ENCODE results near the gene EPHA4. TPM values are rescaled to one million over a fixed set of nuclear protein-coding genes. Genes with fewer than 3 reads are reported as not detected.

The EPHA4 gene
- total and polyA plus RNA-seq, 2 donors (not counting 1 experiment from before 2014, with no cell fraction given), result 10.7 to 54.9 TPM

DNA sequence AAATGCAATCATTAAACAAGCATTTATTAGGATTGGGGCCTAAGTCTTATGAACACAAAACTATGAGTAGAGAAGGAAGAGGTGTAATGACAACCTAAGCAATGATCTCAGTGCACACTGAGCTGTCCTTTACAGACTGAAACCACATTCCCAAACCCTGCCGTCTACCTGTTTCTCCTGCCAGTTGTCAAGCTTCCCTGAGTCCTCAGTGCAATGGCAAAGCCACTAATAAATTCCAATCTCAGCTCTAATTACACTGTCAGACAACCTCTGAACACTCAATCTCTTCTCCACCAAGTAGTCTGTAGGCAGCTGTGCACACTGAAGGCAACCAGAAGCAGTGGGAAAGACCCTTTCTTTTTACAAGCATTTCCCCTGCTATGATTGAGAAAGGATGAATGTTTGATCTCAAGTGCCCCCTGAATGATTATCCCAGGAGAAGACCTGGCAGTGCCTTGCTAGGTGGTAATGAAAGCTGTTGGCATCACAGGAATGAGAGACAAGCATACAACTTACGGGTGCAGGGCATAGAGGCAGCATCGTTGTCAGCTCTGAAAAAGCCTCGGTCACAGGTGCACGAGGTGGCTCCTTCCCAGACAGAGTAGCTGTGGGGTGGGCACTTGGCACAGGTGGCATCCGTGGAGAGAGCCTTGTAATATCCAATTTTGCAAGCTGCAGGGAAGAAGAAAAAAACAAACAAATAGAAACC, 71.4 kb downstream of the EPHA4 start:
- no peak overlapping the region for H3K27ac Mint-ChIP-seq

DNA sequence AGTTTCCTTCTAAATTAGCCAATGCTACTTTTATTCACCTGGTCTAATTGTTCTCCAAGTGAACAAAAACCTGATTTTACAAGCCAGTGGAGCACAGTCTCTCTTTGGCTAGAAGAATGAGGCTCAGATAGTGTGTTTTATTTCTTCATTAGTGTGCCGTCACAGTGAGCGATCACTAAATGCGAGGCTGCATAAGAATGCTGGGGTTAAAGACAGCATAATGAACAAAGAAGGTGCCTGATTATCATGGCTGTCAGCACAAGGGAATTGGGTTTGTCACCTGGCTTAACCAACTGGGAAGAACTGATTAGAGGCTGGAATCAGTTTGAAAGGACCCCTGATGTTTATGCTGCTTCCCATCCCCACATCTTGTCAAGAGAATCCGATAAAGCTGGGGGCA, 76.4 kb downstream of the EPHA4 start:
- no peaks in the 10 kb centered on the region for H3K9me3 ChIP-seq (ENCODE audit: control extremely low read depth in 1 of 3, control insufficient read depth in 2 of 3, insufficient read depth in 1 of 3, low read length in 2 of 3)
- no peaks in the 10 kb centered on the region for H3K36me3 ChIP-seq (replicated peaks in 1 of 2; ENCODE audit: control extremely low read depth in 1 of 2, control insufficient read depth in 1 of 2, extremely low read depth in 1 of 2, insufficient read depth in 2 of 2, low read length in 1 of 2)
- H4K20me1 ChIP-seq (ENCODE audit: control insufficient read depth, insufficient read depth, low read length, poor library complexity, severe bottlenecking), result no peaks in the 10 kb centered on the region
- ChIA-PET POLR2A (no interaction called here), CTCF (no interaction called here)
- WGBS (ENCODE audit: insufficient coverage), result 97% methylated on average over 4 of the region's 4 CpGs
- no peak overlapping the region for H3K9ac ChIP-seq (ENCODE audit: low read length)
- Mint-ChIP-seq H3K4me1 (peaks cover 16% of the 10 kb centered on the region), H3K27me3 (no peaks in the 10 kb centered on the region), H3K9me3 (ENCODE audit: insufficient read depth) (no peaks in the 10 kb centered on the region), H3K27ac (no peak overlapping the region), H3K4me3 (no peak overlapping the region)
- ATAC-seq (ENCODE audit: low read depth) (no peak), DNase-seq (no peak)
- H3K27me3 ChIP-seq (replicated peaks in 1 of 4; ENCODE audit: control extremely low read depth in 1 of 4, control insufficient read depth in 3 of 4, insufficient read depth in 4 of 4, low read length in 3 of 4), result no peaks in the 10 kb centered on the region
- H3K27ac ChIP-seq (ENCODE audit: low read length in 2 of 2), result no peak overlapping the region
- TF ChIP-seq EZH2 (IDR thresholded peaks at IDR 0.05; ENCODE audit: borderline replicate concordance, insufficient read depth, low read depth, low read length, poor library complexity, severe bottlenecking), result no peak
- TF ChIP-seq, protein P1, sequence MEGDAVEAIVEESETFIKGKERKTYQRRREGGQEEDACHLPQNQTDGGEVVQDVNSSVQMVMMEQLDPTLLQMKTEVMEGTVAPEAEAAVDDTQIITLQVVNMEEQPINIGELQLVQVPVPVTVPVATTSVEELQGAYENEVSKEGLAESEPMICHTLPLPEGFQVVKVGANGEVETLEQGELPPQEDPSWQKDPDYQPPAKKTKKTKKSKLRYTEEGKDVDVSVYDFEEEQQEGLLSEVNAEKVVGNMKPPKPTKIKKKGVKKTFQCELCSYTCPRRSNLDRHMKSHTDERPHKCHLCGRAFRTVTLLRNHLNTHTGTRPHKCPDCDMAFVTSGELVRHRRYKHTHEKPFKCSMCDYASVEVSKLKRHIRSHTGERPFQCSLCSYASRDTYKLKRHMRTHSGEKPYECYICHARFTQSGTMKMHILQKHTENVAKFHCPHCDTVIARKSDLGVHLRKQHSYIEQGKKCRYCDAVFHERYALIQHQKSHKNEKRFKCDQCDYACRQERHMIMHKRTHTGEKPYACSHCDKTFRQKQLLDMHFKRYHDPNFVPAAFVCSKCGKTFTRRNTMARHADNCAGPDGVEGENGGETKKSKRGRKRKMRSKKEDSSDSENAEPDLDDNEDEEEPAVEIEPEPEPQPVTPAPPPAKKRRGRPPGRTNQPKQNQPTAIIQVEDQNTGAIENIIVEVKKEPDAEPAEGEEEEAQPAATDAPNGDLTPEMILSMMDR (IDR thresholded peaks at IDR 0.05), result no peak
- no peak overlapping the region for H3K4me2 ChIP-seq (replicated peaks; ENCODE audit: low read depth, low read length, poor library complexity, severe bottlenecking)
- no peak overlapping the region for H2AFZ ChIP-seq (ENCODE audit: insufficient read depth, low read depth, low read length, poor library complexity, severe bottlenecking)
- H3K4me1 ChIP-seq (ENCODE audit: control insufficient read depth in 2 of 2, insufficient read depth in 2 of 2, low read length in 2 of 2), result peaks cover 0 to 5% of the 10 kb centered on the region in 2 donors
- intact Hi-C loops (cut with micrococcal nuclease), result no loop called here
- H3K4me3 ChIP-seq (ENCODE audit: control extremely low read depth in 1 of 5, extremely low read depth in 1 of 5, insufficient read depth in 1 of 5, low read depth in 2 of 5, low read length in 4 of 5), result no peak overlapping the region
- H3K79me2 ChIP-seq (ENCODE audit: control insufficient read depth, insufficient read depth, low read length), result no peaks in the 10 kb centered on the region

More for the DNA sequence above, 71.4 kb downstream of the EPHA4 start:
- no peaks in the 10 kb centered on the region for H3K36me3 ChIP-seq (replicated peaks in 1 of 2; ENCODE audit: control extremely low read depth in 1 of 2, control insufficient read depth in 1 of 2, extremely low read depth in 1 of 2, insufficient read depth in 2 of 2, low read length in 1 of 2)
- no peaks in the 10 kb centered on the region for H4K20me1 ChIP-seq (ENCODE audit: control insufficient read depth, insufficient read depth, low read length, poor library complexity, severe bottlenecking)
- no peak overlapping the region for H3K9ac ChIP-seq (ENCODE audit: low read length)
- peaks cover 10 to 11% of the 10 kb centered on the region in 2 donors for H3K4me1 ChIP-seq (ENCODE audit: control insufficient read depth in 2 of 2, insufficient read depth in 2 of 2, low read length in 2 of 2)
- CTCF ChIA-PET, result no interaction called here
- DNase-seq (no peak), ATAC-seq (ENCODE audit: low read depth) (no peak)
- H3K79me2 ChIP-seq (ENCODE audit: control insufficient read depth, insufficient read depth, low read length), result no peaks in the 10 kb centered on the region
- TF ChIP-seq, protein P1 (IDR thresholded peaks at IDR 0.05), result no peak
- no peak for TF ChIP-seq EZH2 (IDR thresholded peaks at IDR 0.05; ENCODE audit: borderline replicate concordance, insufficient read depth, low read depth, low read length, poor library complexity, severe bottlenecking)
- no peak overlapping the region for H3K27ac ChIP-seq (ENCODE audit: low read length in 2 of 2)
- no peak overlapping the region for H3K4me2 ChIP-seq (replicated peaks; ENCODE audit: low read depth, low read length, poor library complexity, severe bottlenecking)
- no peaks in the 10 kb centered on the region for H3K27me3 ChIP-seq (replicated peaks in 1 of 4; ENCODE audit: control extremely low read depth in 1 of 4, control insufficient read depth in 3 of 4, insufficient read depth in 4 of 4, low read length in 3 of 4)
- no peaks in the 10 kb centered on the region for H3K9me3 ChIP-seq (ENCODE audit: control extremely low read depth in 1 of 3, control insufficient read depth in 2 of 3, insufficient read depth in 1 of 3, low read length in 2 of 3)
- Mint-ChIP-seq H3K9me3 (ENCODE audit: insufficient read depth) (no peaks in the 10 kb centered on the region), H3K27me3 (no peaks in the 10 kb centered on the region), H3K4me3 (no peak overlapping the region), H3K4me1 (peaks cover 36% of the 10 kb centered on the region)
- H3K4me3 ChIP-seq (ENCODE audit: control extremely low read depth in 1 of 5, extremely low read depth in 1 of 5, insufficient read depth in 1 of 5, low read depth in 2 of 5, low read length in 4 of 5), result no peak overlapping the region
- intact Hi-C loops (cut with micrococcal nuclease), result no loop called here
- H2AFZ ChIP-seq (ENCODE audit: insufficient read depth, low read depth, low read length, poor library complexity, severe bottlenecking), result no peak overlapping the region
- WGBS (ENCODE audit: insufficient coverage), result 97% methylated on average over 5 of the region's 6 CpGs
- POLR2A ChIA-PET, result interaction anchor here (0.7 kb wide), 1 partner anchor 17 kb away, joined by 3 read pairs; no protein-coding TSS in a partner anchor
